NOMO-1 treated with DMSO at 0.1 percent for 48 hours (cell line): ENCODE measurements around the gene RIPK4.

ENCODE experiments used
- DNase-seq: peaks from one replicate; lab custom pipeline; 2025; ENCODE audit not compliant: unreplicated experiment; lab: John Stamatoyannopoulos, UW

Gene RIPK4

DNA sequence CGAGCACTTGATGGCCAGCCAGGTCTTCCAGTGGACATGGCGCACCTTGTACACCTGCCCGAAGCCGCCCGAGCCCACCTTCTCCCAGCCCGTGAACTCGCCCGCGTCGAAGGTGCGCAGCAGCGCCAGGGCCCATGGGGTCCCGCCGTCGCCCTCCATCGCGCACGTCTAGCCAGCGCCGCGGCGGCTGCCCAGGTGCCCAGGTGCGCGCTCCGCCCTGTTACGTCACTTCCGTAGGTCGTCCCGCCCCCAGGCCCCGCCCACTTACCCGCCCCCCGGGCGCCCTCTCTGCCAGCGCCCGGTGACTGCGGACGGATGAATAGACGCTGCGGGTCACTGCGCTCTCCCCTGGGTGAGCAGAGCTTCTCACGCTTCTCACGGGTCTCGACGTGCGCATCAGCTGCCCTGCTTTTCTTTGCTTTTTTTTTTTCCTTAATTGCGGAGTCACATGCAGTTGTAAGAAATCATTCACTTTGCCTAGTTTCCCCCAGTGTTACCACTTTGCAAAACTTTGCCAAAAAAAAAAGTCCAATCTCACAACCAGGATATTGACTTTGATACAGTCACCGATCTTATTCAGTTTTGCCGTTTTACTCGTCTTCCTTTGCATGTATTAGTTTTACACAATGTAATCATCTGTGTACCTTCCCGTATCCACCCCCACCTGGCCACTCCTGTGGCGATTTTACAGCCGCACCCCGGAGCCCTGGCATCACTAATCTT, at the start of gene RIPK4:
TSS of gene RIPK4 (minus strand) at position 170 of the 723 bp plus-strand sequence. CDS start at position 159, 11 bp downstream.
- DNase-seq, result no peak

DNA sequence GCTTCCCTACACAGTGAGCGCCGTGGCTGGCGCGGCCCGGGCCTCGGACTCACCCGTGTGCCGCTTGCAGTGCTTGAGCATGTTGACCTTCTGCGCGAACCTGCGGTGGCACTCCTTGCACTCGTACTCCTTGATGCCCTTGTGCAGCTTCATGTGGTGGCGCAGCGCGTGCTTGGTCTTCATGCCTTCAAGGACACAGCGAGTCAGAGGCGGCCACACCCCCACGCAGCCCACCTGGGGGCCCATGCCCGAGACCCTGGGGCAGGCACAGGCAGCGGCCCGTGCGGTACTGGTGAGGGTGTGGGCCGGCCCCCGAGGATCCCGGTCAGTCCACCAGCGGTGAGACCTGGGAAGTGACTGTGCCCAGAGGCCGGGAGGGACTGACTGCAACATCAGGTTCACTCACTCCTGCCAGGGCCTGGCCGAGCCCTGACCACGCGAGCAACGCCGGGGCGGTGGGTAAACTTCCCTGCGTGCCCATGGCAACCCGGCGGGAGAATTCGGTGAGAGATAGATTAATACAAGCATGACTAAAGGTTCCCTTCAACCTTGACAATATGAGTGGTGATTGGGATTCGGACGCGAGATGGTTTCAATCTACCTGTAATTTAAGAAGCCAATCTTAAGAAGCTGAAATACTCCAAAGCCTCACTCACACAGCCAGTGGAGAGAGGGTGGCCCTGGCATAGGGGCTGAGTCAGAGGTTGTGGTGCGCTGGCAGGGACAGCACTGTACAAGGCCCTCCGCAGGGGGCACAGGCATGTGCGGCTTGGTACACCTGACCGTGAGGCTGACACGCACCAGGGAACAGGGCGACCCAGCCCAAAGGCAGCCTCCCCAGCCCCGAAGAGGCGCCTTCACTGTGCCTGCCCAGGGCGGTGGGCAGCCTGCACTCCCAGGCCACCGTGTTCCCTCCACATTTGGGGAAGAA, 49.1 kb upstream of the RIPK4 start:
- DNase-seq, result no peak

DNA sequence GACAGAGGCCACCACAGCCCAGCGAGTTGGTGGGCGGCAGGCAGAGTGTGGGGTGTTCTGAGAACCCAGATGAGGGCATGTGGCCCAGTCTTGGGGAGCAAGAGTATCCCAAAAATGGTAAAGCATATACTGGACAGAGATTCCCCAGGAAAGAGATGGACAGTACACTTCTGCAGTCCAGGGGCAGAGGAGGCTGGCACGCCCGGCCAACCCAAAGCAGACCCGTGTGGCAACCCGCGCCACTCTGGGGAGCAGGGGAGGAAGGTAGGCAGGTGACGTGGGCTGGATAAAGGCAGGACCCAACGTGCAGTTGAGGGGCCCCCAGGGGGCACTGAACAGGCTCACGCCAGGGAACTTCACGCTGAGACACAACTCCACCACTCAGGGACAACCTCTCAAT, 46.4 kb upstream of the RIPK4 start:
- DNase-seq, result no peak

DNA sequence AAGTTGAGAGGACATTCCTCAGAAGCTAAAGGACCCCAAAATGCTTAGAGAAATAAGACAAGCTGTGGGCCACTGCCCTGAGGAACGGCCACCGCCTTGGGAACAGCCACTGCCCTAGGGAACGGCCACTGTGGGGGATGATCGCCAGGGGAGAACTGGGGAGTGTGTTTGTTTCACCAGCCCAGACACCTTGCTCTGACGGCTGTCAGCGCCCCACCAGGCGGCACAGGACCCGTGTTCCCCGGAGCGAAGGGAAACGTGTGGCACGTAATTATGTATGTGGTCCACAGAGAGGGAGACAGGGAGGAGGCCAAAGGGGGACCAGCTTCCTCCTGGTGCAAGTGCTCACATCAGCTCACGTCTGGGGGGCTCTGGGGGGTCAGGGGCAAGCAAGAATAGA, 45.8 kb upstream of the RIPK4 start:
- no peak for DNase-seq

DNA sequence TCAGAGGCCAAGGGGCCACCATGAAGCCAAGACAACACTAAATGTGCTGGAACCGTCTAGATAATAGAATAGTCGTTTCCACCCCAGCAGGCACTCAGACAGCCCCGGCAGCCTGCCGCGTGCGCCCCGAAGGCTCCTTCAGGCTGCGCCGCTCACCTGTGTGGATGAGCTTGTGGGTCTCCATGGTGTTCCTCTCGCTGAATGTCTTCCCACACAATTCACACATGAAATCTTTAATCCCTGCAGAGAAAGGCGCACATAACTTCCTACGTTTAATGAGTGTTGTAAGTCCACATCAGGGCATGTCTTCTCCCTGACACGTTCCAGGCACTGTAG, 43.7 kb upstream of the RIPK4 start:
- no peak for DNase-seq

DNA sequence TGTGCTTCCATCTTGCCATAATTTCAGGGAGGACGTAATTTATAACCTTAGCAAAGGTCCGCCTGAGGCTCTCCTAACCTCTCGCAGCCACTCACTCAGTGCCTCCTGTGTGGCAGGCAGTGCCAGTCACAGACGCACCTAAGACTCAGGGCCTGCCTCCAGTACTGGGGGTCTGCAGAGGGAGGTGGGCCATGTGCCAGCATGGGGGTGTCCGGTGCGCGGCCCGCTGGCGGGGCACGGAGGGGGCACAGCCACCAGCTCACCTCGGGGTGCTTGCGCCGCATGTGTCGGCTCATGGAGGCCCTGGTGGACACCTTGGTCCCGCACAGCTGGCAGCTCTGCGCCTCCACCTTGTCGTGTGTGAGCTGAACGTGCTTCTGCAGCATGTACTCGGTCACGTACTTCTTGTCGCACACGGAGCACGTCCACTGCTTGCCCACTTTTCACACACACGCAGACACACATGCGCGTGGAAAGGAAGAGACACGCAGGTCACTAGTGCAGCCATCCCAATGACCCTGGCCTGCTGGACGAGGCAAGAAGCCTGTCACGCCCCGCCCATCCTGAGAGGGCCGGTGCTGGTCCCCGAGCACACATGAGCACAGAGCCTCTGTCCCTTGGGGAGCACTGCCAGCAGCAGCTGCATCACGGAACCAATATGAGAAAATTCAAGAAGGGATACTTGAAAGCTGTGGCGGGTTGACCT, 43.2 kb upstream of the RIPK4 start:
- DNase-seq, result no peak

DNA sequence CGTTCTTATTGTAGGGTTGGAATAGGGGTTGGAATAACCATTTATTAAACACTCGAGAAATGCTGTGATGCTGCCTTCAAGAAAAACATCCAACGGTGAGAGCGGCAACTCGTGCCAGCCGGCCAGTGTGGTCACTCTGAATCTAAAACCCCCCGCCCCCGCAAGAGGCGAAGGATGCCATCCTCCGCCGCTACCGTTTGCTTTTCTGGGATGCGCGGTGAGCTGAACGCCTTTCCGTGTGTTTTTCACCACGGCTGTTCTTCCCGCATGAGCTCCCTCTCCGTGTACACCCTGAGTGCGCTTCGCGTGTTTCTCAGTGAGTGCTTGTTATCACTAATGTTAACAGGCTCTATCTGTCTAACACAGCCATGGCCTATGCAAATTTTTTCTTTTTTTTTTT, 42.0 kb upstream of the RIPK4 start:
- no peak for DNase-seq

DNA sequence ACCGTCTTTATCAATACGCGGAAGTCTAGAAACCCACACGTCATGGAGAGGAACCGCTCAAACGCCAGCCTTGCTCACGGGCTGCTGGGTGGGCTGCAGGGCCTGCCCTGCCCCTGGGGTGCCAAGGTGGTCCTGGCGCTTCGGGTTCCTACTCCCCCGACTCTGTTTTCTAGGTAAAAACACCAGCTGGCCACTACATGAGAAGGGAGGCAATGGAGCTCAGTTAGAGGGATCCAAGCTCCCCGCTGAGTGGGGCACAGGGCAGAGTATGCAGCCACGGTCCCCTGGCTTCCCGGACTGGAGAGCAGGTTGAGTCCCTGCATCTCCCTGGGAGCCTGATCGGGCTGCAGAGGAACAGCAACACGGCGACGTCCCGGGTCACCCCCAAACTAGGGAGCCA, 41.2 kb upstream of the RIPK4 start:
- no peak for DNase-seq

DNA sequence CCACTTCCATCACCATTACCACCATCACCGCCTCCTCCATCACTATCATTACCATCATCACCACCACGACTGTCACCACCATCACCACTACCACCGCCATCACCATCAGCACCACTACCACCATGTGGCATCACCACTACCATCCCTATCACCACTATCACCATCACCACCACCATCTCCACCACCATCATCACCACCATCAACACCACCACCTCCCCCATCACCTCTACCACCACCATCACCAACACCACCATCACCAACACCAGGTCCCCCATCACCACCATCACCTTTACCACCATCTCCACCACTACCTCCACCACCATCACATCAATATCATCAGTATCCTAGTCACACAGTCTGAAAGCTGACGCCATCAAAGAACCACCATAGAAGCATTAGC, 39.9 kb upstream of the RIPK4 start:
- no peak for DNase-seq

DNA sequence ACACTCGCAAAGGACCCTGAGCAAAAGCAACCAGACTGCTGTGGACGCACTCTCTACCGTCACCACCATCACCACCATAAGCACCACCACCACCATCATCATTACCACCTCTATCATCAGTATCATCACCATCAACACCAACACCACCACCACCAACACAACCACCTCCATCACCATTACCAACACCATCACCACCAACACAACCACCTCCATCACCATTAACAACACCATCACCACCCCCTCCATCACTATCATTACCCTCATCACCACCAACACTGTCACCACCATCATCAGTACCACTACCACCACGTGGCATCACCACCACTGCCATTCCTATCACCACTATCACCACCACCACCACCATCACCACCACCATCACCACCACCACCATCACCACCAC, 38.8 kb upstream of the RIPK4 start:
- no peak for DNase-seq

DNA sequence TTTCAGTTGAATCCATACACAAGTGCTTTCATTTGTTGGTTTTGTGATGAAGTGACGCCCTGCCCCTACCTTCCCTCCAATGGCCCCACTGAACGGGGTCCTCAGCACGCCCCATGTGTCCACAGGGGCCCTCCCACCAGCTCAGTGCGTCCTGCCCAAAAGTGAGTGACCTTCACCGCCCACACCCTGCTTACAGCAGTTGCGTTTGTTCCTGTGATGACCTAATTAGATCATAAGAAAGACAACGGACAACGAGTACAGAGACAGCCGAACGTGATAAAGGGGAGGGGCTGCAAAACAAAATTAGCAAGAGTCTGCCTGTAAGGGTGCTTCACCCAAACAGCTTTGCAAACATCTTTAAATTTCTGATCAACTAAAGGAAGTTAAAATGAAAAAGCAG, 38.2 kb upstream of the RIPK4 start:
- no peak for DNase-seq

DNA sequence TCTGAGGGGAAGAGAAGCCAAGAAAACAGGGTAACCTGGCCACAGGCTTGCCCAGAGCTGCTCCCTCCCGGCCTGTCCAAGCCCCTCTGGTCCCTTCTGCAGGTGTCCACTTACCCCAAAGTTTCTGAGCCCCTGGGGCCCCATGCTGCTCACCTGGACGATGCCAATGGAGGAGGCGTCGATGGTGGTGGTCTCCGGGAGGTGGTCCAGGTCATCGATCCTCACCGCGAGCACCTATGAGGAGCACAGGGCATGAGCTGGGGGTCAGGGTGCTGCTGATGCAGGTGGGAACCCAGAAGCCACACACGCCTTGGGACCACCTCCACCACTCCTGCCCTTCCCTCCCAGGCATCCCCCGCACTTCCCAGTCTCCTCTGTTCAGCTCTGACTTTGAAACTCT, 37.5 kb upstream of the RIPK4 start:
- no peak for DNase-seq

DNA sequence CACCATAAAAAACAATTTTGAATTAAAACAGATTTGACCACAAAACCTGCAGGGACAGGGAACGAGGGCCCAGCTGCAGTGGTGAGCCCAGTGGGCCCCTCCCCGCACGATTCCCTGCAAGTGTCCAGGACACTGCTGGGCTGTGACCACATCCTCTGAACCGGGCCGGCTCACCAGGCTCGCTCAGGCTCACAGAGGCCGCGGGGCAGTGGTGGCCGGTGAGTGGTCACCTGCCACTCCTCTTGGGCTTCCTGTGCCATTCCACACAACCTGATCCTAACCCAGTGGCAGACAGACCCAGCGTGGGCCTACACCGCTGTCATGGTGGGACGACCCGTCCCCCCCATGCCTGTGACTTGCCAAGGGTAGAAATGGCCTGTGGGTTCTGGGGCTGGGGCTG, 36.5 kb upstream of the RIPK4 start:
- DNase-seq, result no peak

DNA sequence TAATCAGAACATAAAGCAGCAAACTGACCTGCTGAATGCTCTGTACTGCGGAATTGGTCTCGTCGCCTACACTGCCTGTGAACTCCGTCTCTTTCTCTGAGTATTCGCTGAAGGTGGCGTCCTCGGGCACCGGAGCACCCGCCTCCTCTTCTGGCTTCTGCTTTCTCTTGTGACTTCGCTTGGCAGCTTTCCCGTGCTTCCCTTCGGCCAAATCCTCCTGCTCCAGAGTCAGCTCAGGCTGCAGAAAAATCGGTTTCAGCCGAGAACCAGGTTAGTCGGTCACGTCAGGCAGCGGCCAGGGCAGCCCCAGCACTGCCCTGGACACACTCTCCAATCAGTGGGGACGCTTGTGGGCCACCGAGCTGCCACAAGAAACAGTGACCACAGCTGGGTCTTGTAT, 35.8 kb upstream of the RIPK4 start:
- no peak for DNase-seq

DNA sequence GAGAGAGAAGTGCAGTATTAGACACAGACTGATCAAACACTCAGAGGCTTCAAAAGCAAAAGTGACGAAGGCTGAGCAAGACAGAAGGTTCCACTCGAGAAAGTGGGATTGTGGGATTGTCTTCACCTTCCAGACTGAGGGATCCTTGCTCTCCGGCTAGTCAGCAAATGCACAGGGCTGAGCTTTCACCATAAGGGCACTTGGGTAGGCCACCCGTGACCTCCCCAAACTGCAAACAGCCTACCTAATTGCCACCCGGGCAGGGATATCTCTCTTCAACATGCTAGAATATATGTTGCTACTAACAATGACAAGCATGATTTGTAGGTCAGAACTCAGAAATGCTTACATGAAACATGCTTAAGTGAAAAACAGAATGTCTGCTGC, 35.3 kb upstream of the RIPK4 start:
- no peak for DNase-seq

DNA sequence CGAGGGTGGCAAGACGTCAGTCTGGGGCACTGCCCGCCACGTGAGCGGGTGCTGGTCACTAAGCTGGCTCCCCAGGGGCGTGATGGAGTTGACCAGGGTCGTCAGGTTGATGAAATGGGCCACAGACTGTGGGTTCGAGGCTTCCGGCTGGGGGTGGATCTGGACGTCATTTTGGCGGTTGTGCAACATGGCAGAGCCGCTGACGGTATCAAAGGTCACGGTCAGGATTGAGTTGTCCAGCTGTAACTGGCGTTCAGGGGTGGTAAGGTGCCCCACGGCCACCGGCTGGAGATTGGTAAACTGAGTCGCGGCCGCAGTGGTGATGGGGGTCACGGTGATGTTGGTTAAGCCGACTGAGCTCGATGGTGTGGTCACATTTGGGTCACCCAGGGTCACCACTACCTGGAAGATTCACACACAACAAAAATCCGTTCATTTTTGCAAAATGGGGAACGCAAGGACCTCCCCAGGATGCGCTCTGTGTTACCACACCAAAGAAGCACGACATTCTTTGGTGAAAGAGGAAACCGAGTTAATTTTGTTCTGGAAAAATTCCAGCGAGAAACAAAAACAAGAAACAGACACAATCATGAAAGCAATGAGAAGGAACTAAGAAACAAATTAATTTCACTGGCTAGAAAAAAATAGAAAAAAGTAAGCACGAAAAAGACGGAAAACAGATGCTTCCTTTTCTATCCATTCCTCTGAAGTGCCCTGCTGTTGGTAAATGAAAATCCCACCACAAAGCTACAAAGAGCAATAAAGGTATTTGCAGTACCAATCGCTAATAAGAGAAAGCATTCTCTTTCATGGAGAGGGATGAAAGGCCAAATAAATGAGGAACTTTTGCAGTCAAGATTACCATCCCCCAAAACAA, 34.7 kb upstream of the RIPK4 start:
- no peak for DNase-seq

DNA sequence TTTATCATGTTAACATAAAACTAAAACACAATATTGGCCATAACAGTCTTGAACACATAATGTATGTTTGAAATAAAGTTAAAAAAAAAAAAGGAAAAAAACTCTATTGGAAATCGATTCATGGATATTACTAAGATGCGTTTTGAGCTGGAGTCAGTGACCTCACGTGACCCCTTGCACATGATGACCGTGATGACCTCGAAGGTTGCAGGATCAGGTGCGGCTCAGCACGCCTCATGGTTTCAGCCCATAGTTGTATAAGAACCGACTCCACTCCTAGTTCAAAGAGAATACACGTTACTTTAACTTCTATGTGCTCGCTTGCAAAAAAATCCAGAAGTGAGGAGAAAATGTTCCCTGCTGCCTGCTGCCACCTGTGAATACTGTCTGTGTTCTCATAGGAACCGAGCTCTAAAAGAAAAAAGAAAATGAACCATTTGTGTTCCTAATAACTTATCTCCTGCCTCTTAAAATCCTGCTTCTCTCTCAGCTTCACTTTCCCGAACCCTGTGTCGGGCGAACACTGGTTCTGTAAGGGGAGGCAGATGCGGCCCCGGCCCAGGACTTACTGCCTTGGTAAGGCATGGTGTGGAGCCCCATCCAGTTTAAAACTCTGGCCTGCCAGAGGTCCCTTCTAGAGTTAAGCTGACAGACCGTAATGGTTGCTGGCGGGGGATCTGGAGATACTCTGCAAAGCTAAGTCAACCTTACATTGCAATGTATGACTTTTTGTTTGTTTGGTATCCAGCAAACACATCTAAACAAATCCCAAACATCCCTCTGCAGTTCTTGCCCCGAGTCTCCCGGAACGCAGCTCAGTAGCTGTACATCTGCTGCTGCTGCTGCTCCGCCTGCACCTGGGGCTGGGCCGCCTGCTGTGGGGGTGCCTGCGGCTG, 33.8 kb upstream of the RIPK4 start:
- DNase-seq, result no peak

DNA sequence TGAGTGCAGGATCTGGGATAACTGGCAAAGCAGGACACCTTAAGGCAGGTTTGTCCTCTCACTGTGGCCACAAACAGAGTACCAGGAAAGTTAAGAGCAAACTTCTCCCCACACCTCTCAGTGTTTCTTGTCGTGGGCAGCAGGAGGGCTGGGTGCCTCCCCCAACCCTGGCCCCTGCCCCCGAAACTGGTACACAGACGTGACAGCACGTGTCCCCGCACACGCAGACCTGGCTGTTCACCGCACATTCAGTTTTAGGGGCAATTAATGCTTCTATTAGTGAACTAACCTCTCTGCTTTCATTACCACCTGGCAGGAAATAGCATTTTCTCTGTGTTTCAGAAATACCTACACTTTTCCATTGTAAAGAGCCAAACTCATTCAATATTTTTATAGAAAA, 32.9 kb upstream of the RIPK4 start:
- no peak for DNase-seq

DNA sequence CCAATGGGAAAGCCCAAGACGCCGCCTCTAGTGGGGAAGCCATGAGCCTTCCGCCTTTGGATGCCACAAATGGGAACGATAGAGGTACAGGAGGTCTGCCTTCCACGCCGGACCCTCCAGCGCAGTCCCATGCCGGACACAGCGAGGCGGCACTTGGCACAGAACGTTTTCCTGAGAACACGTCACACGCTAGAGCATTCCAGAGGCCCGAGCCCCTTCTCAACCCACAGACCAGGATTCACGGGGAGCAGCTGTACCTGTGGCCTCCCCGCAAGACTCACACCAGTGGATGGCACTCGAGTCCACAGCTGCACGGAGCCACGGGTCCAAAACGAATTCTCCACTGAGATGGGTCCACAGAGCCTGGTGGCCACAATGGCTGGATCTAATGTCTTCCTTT, 31.5 kb upstream of the RIPK4 start:
- no peak for DNase-seq

DNA sequence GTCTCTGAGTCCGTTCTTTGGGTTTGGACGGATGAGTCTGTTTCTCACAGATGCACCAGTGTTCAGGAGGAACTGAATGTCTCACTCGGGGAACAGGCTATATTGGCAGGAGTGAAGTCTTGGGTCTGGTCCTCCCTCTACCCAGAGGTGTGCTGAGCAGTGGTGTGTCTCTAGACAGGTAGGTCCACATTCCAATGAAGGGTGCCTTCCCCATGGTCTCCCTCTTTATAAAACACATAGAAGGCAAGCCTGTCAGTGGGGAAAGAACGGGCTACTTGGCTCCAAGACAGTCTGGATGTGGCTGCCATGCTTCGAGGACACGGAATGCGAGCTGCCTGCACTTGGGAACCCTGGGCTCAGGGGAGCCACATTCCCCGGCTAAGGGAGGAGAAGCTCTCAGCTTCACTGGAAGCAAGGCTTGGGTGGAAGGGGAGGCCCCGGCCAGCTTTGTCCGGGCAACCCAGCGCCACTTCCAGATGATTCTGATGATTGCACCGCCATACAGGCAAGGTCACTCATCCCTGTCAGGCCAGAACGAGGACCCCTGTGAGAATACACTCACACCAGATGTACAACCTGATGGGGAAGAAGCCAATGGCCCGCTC, 29.7 kb upstream of the RIPK4 start:
- DNase-seq, result no peak
